DOHH2 (cell line): ENCODE data around the gene PAOX.

Source experiments
- CTCF ChIP-seq: fragments of 200-600 bp; sonication (generic); IDR thresholded peaks from one replicate; pipeline ENCODE4 v1.5.1; 2014; ENCODE audit warnings: antibody characterized with exemption, mild to moderate bottlenecking, low read depth, low read length; ENCODE audit not compliant: poor library complexity, severe bottlenecking
- EZH2phosphoT487 ChIP-seq: fragments of 200-600 bp; sonication (generic); IDR thresholded peaks from 2 replicates; pipeline ENCODE4 v1.6.1; 2017; ENCODE audit warnings: borderline replicate concordance, mild to moderate bottlenecking, antibody characterized with exemption, low read length, moderate library complexity, mixed read lengths

- TF ChIP-seq CTCF: no peak
- no peak for TF ChIP-seq EZH2phosphoT487
Measured at GRCh38 chr10:133379152-133379800, at the start of gene PAOX.
